Stimulated activated CD4-positive, alpha-beta T cell treated with anti-CD3 and anti-CD28 coated beads, Interleukin-2, amount 100 ng/mL, for 4 hours (primary cell): ENCODE data around the gene LYPLA2.
A peak's percentile ranks its signal among the peaks of the same experiment; 100 is the strongest.

Experiments used
- DNase-seq: peaks from one replicate; pipeline ENCODE4 v3.0.0-alpha.2; 2020; ENCODE audit warnings: low read depth

Gene LYPLA2

GRCh38 chr1:23837908-23838307 is 47.0 kb downstream of the LYPLA2 start:
- DNase-seq: no peak

- peak; percentile 66 for DNase-seq
These were observed 47.5 kb downstream of the LYPLA2 start for GRCh38 chr1:23838401-23838866.

GRCh38 chr1:23843644-23844043 is 52.7 kb downstream of the LYPLA2 start:
- no peak for DNase-seq
